ENCODE results near the gene MYO15A. TPM values are rescaled to one million over a fixed set of nuclear protein-coding genes. Genes with fewer than 3 reads are reported as not detected.

MYO15A gene
- total RNA-seq, 1 donor from 2014 or later = 0.31 TPM

DNA sequence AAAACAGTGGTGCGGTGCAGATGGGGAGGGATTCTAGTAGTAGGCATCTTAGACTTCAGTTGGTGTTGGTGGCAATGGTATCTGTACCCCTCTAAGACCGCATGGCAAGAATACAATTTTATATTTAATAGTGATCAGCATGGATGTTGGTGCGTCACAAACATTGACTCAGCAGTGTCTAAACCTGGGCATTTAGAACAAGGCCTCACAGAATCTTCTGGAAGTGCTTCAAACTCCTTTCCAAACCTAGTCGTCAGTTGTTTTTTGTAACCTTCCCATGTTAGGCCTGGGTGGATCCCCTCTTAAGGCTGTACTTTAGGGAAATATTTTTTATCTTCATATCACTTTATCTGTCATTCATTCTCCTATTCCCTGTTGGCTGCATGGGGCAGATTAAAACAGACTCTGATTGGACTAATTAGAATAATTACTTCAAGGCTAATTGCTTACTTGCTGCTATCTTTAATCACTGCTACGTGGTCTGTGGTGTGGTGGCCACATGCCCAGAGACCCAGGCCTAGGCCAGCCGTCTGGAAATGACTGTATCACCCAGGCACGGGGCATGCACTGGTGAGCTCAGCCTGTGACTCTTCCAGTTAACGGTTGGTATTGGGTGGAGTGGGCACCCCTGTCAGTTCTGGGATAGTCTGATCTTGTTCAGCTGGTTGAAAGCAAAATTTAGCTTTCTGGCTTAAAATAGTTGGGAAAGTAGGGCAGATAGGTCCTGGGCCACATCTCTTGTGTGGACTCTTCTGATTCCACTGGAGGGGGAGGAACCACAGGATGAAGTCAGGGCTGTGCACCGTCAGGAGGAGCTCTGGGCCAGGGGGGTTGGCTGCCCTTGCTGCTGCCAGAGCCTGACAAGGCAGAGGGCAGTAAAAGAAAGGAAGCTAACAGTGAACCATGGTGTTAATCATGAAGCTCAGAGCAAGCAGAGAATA lies 79.5 kb downstream of the MYO15A start:
- Mint-ChIP-seq H3K9me3 (no peaks in the 10 kb centered on the region), H3K36me3 (ENCODE audit: low read depth) (peaks cover 49% of the 10 kb centered on the region), H3K27ac (peak overlapping the region; percentile 49), H3K27me3 (ENCODE audit: insufficient read depth) (no peaks in the 10 kb centered on the region), H3K4me3 (peak overlapping the region; percentile 98), H3K4me1 (ENCODE audit: low read depth) (peaks cover 69% of the 10 kb centered on the region)
- intact Hi-C loops (cut with micrococcal nuclease) = no loop called here
- DNase-seq (ENCODE audit: low spot score) = no peak

DNA sequence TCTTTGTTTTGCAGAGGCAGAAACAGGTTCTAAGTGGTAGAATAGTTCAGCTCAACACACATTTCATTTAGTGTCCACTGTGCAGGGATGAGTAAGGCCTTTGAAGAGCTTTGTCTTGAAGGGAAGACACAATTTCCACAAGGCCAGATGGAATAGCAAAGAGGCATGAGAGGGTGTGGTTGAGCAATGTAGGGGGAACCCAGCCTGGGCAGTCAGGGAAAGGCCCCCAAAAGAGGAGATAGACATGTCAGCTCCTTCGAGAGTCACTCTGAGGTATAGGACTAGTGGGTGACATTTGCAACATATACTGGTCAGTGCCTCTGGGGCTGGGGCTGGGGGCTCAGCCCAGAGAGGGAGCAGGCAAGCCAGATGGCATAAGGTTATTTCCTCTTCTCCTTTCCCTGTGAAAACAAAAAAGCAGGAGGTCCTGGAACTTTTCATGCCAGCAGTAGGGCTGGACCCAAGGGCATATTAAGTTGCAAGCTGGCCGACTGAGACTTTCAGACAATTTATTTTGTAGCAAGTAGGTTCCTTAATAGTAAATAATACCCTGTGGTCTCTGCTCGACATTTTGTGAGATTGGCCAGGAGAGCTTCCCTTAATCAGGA lies 82.2 kb downstream of the MYO15A start:
- Mint-ChIP-seq H3K27me3 (ENCODE audit: insufficient read depth) (no peaks in the 10 kb centered on the region), H3K36me3 (ENCODE audit: low read depth) (peaks cover 57% of the 10 kb centered on the region), H3K27ac (peak overlapping the region; percentile 40), H3K9me3 (no peaks in the 10 kb centered on the region), H3K4me3 (no peak overlapping the region), H3K4me1 (ENCODE audit: low read depth) (peaks cover 68% of the 10 kb centered on the region)
- intact Hi-C loops (cut with micrococcal nuclease) = no loop called here
- no peak for DNase-seq (ENCODE audit: low spot score)

DNA sequence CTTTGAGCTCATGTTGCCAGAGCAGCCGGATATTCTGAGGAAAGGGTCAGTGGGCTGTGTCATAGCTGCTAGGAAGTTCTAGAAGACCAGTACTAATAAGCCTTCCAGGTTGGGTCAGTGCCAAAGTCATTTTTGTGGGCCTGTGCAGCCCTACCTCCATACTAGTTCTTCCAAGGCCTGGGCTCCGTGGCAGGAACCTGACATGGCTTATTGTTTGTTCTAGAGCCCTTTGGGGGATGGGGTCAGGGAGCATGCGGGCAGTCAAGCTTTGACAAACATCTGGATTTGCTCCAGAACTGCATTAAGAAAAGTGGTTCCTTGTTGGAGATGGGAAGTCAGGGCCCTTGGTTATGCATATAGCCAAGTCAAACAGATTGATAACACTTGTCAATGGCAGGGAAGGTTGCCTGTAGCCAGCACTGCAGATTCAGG lies 82.7 kb downstream of the MYO15A start:
- H3K27ac Mint-ChIP-seq = peak overlapping the region; percentile 56
- no peak for DNase-seq (ENCODE audit: low spot score)
- no peaks in the 10 kb centered on the region for H3K27me3 Mint-ChIP-seq (ENCODE audit: insufficient read depth)
- H3K36me3 Mint-ChIP-seq (ENCODE audit: low read depth) = peaks cover 57% of the 10 kb centered on the region
- no peak overlapping the region for H3K4me3 Mint-ChIP-seq
- intact Hi-C loops (cut with micrococcal nuclease) = no loop called here
- no peaks in the 10 kb centered on the region for H3K9me3 Mint-ChIP-seq
- H3K4me1 Mint-ChIP-seq (ENCODE audit: low read depth) = peaks cover 68% of the 10 kb centered on the region

GRCh38 chr17:18191967-18192366 lies 83.4 kb downstream of the MYO15A start:
- Mint-ChIP-seq H3K4me3 (no peak overlapping the region), H3K9me3 (no peaks in the 10 kb centered on the region), H3K27me3 (ENCODE audit: insufficient read depth) (no peaks in the 10 kb centered on the region), H3K27ac (no peak overlapping the region), H3K4me1 (ENCODE audit: low read depth) (peaks cover 65% of the 10 kb centered on the region), H3K36me3 (ENCODE audit: low read depth) (peaks cover 57% of the 10 kb centered on the region)
- DNase-seq (ENCODE audit: low spot score) = no peak
- intact Hi-C loops (cut with micrococcal nuclease) = no loop called here

DNA sequence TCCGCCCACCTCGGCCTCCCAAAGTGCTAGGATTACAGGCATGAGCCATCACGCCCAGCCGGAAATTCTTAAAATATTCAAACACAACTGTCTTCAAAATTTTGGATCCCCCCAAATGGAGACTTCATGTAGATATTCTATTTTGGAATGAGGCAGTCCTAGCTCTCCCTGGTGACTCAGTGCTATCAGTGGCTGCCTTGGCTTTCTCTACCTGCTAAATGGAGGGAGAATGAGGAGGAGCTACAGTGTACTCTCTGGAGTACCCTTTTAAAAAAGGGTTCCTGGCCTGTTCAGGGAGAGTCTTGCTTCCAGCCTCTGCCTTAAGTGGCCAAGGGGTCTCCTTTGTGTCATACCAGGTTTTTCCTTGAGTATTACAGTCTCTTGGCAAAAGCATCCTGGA lies 85.8 kb downstream of the MYO15A start:
- H3K27me3 Mint-ChIP-seq (ENCODE audit: insufficient read depth) = no peaks in the 10 kb centered on the region
- H3K4me1 Mint-ChIP-seq (ENCODE audit: low read depth) = peaks cover 57% of the 10 kb centered on the region
- no peak overlapping the region for H3K27ac Mint-ChIP-seq
- no peaks in the 10 kb centered on the region for H3K9me3 Mint-ChIP-seq
- H3K36me3 Mint-ChIP-seq (ENCODE audit: low read depth) = peaks cover 52% of the 10 kb centered on the region
- intact Hi-C loops (cut with micrococcal nuclease) = no loop called here
- DNase-seq (ENCODE audit: low spot score) = no peak
- no peak overlapping the region for H3K4me3 Mint-ChIP-seq

- Mint-ChIP-seq H3K27ac (no peak overlapping the region), H3K9me3 (no peaks in the 10 kb centered on the region), H3K4me3 (no peak overlapping the region), H3K36me3 (ENCODE audit: low read depth) (peaks cover 48% of the 10 kb centered on the region), H3K4me1 (ENCODE audit: low read depth) (peaks cover 53% of the 10 kb centered on the region), H3K27me3 (ENCODE audit: insufficient read depth) (no peaks in the 10 kb centered on the region)
- DNase-seq (ENCODE audit: low spot score) = no peak
- intact Hi-C loops (cut with micrococcal nuclease) = no loop called here
These were observed 86.2 kb downstream of the MYO15A start for GRCh38 chr17:18194804-18195203.

DNA sequence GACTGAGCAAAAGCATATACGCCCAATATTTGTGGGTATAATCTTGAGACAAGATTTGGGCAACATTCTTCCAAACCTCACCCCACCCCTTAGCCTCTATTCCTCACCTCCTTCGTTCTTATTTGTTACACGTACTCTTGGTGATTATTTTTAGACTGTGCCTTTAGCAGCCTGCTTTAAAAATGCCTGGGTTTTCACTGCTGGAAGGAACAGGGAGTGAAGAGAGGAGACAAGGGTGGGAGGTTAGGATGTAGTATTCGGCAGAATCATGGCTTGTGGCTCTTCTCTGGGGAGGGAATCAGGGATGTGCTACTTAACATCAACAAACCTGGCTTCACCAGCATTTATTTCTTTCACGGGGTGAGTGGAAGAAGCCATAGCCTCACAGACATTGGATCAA lies 86.7 kb downstream of the MYO15A start:
- H3K27me3 Mint-ChIP-seq (ENCODE audit: insufficient read depth) = no peaks in the 10 kb centered on the region
- H3K4me1 Mint-ChIP-seq (ENCODE audit: low read depth) = peaks cover 50% of the 10 kb centered on the region
- no peak overlapping the region for H3K4me3 Mint-ChIP-seq
- H3K9me3 Mint-ChIP-seq = no peaks in the 10 kb centered on the region
- DNase-seq (ENCODE audit: low spot score) = no peak
- no peak overlapping the region for H3K27ac Mint-ChIP-seq
- intact Hi-C loops (cut with micrococcal nuclease) = no loop called here
- peaks cover 45% of the 10 kb centered on the region for H3K36me3 Mint-ChIP-seq (ENCODE audit: low read depth)

GRCh38 chr17:18197535-18198194 lies 89.1 kb downstream of the MYO15A start:
- Mint-ChIP-seq H3K27me3 (ENCODE audit: insufficient read depth) (no peaks in the 10 kb centered on the region), H3K4me3 (no peak overlapping the region), H3K36me3 (ENCODE audit: low read depth) (peaks cover 45% of the 10 kb centered on the region), H3K4me1 (ENCODE audit: low read depth) (peaks cover 37% of the 10 kb centered on the region), H3K27ac (no peak overlapping the region), H3K9me3 (no peaks in the 10 kb centered on the region)
- intact Hi-C loops (cut with micrococcal nuclease) = no loop called here
- DNase-seq (ENCODE audit: low spot score) = no peak

DNA sequence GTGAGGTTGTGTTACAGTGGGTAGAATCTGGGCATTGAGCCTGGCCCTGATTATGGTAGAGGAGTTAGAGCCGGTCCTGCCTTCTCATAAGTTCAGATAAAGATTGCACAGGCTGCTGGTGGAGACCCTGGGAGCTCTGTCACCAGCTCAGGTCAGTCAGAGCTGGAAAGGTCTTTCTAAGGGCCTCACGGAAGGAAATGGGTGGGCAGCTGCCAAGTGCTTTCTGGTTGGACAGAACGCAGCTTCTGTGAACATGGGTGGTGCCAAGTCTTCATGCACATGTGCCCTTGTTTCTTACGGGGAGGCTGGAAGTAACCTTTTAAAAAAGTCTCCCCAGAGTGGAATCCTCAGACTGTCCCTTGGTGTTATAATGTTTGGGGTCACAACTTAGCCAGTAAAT lies 90.0 kb downstream of the MYO15A start:
- no peak for DNase-seq (ENCODE audit: low spot score)
- no peaks in the 10 kb centered on the region for H3K9me3 Mint-ChIP-seq
- no peak overlapping the region for H3K4me3 Mint-ChIP-seq
- H3K36me3 Mint-ChIP-seq (ENCODE audit: low read depth) = peaks cover 47% of the 10 kb centered on the region
- peaks cover 36% of the 10 kb centered on the region for H3K4me1 Mint-ChIP-seq (ENCODE audit: low read depth)
- H3K27me3 Mint-ChIP-seq (ENCODE audit: insufficient read depth) = no peaks in the 10 kb centered on the region
- no peak overlapping the region for H3K27ac Mint-ChIP-seq
- intact Hi-C loops (cut with micrococcal nuclease) = no loop called here

GRCh38 chr17:18201108-18201507 lies 92.6 kb downstream of the MYO15A start:
- no peaks in the 10 kb centered on the region for H3K9me3 Mint-ChIP-seq
- peaks cover 24% of the 10 kb centered on the region for H3K4me1 Mint-ChIP-seq (ENCODE audit: low read depth)
- H3K4me3 Mint-ChIP-seq = no peak overlapping the region
- H3K36me3 Mint-ChIP-seq (ENCODE audit: low read depth) = peaks cover 34% of the 10 kb centered on the region
- no peak overlapping the region for H3K27ac Mint-ChIP-seq
- intact Hi-C loops (cut with micrococcal nuclease) = no loop called here
- H3K27me3 Mint-ChIP-seq (ENCODE audit: insufficient read depth) = no peaks in the 10 kb centered on the region
- no peak for DNase-seq (ENCODE audit: low spot score)

DNA sequence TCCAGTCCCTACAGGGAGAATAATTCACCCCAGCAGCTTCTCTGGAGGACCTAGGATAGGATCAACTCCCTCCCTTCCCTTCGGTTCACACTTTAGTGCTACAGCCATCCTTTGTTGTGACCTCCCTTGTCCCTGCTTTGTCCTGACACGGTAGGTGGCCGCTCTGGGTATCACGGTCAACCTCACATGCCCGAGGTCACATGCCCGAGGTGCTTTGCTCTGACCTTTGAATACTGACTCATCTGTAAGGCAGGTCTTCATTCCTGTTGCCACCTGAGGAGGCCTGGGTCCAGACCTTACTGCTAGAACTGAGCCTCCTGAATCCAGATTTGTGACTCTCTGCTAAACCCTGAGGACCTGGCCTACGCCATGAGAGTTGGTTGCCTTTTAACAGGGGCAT lies 94.8 kb downstream of the MYO15A start:
- intact Hi-C loops (cut with micrococcal nuclease) = no loop called here
- H3K36me3 Mint-ChIP-seq (ENCODE audit: low read depth) = peaks cover 24% of the 10 kb centered on the region
- no peak for DNase-seq (ENCODE audit: low spot score)
- H3K9me3 Mint-ChIP-seq = no peaks in the 10 kb centered on the region
- no peak overlapping the region for H3K4me3 Mint-ChIP-seq
- H3K27ac Mint-ChIP-seq = no peak overlapping the region
- H3K27me3 Mint-ChIP-seq (ENCODE audit: insufficient read depth) = no peaks in the 10 kb centered on the region
- H3K4me1 Mint-ChIP-seq (ENCODE audit: low read depth) = peaks cover 12% of the 10 kb centered on the region

- peak overlapping the region; percentile 29 for H3K27ac Mint-ChIP-seq
These were observed 97.3 kb downstream of the MYO15A start for GRCh38 chr17:18205861-18206260.

GRCh38 chr17:18206962-18207361 lies 98.4 kb downstream of the MYO15A start:
- intact Hi-C loops (cut with micrococcal nuclease) = no loop called here
- H3K27me3 Mint-ChIP-seq (ENCODE audit: insufficient read depth) = no peaks in the 10 kb centered on the region
- no peak overlapping the region for H3K4me3 Mint-ChIP-seq
- H3K9me3 Mint-ChIP-seq = no peaks in the 10 kb centered on the region
- DNase-seq (ENCODE audit: low spot score) = no peak
- H3K36me3 Mint-ChIP-seq (ENCODE audit: low read depth) = peaks cover 35% of the 10 kb centered on the region
- no peaks in the 10 kb centered on the region for H3K4me1 Mint-ChIP-seq (ENCODE audit: low read depth)
- peak overlapping the region; percentile 11 for H3K27ac Mint-ChIP-seq

More at GRCh38 chr17:18205861-18206260, 97.3 kb downstream of the MYO15A start:
- Mint-ChIP-seq H3K27me3 (ENCODE audit: insufficient read depth) (no peaks in the 10 kb centered on the region), H3K36me3 (ENCODE audit: low read depth) (peaks cover 38% of the 10 kb centered on the region), H3K9me3 (no peaks in the 10 kb centered on the region), H3K4me1 (ENCODE audit: low read depth) (peaks cover 3% of the 10 kb centered on the region), H3K4me3 (no peak overlapping the region)
- no peak for DNase-seq (ENCODE audit: low spot score)
- intact Hi-C loops (cut with micrococcal nuclease) = no loop called here
